Measurements from ENCODE around the gene TRPV5.

The TRPV5 gene

DNA sequence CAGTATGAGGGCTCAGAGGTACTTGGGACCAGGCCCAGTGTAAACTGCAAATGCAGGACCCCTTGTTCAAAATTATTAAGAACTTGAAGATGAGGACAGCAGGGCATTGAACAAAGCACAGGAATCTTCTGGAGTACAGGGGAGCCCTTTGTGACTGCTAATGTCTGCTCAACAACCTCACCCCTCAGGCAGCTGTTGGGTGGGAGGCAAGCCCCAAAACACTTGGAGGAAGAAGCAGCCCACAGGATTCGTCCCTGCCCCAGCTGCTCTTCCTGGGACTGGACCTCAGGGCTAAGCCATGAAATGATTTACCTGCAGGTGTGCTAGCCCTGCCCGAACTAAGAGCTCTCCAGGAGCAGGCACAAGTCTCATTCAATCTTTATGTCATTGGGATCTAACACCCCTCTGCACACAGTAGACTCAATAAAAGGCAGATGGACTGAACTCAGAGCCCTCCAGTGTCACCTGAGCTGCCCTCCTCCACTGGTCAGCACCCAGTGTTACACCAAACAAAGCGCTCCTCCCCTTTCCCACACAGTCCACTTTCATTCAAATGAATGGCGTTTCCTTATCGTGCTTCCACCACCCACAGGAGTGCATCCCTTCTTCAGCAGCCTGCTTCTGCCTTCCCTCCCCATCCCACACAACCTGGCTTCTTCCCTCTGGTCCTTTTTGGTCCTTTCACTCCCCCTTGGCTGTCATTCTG lies 1.0 kb downstream of the TRPV5 start:
- H3K4me3 ChIP-seq (ENCODE audit: low read depth, low read length): no peak overlapping the region
- TF ChIP-seq, protein P1, sequence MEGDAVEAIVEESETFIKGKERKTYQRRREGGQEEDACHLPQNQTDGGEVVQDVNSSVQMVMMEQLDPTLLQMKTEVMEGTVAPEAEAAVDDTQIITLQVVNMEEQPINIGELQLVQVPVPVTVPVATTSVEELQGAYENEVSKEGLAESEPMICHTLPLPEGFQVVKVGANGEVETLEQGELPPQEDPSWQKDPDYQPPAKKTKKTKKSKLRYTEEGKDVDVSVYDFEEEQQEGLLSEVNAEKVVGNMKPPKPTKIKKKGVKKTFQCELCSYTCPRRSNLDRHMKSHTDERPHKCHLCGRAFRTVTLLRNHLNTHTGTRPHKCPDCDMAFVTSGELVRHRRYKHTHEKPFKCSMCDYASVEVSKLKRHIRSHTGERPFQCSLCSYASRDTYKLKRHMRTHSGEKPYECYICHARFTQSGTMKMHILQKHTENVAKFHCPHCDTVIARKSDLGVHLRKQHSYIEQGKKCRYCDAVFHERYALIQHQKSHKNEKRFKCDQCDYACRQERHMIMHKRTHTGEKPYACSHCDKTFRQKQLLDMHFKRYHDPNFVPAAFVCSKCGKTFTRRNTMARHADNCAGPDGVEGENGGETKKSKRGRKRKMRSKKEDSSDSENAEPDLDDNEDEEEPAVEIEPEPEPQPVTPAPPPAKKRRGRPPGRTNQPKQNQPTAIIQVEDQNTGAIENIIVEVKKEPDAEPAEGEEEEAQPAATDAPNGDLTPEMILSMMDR (IDR thresholded peaks at IDR 0.05; ENCODE audit: low read depth, low read length): no peak

DNA sequence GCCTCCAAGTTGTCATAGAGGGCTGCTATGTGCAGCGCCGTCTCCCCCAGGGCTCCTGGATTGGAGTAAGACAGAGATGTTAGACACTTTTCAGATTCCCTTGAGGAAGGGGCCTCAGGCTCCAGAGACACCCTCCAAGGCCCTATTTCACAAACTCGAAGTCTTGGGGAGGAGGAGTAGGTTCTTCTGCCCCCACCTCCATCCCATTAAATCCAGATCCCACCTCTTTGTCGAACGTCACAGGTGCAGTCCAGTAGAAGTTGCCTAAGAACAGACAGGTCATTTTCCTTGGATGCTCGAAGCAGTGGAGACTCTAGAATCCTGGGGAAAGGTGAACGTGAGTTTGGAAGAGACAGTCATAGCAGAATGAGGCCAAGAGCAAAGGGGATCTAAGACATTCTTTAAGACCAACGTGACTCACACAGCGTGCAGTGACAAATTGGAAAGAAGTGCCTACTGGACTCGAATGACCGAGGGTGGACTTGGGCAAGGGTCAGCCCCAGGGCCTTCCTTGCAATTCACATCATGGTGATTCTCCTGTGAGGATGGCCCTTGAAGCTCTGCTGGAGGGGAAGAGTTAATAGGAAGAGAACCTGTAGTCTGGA lies 3.3 kb downstream of the TRPV5 start:
- no peak overlapping the region for H3K4me3 ChIP-seq (ENCODE audit: low read depth, low read length)
- TF ChIP-seq, protein P1 (IDR thresholded peaks at IDR 0.05; ENCODE audit: low read depth, low read length): no peak

- TF ChIP-seq, protein P1 (IDR thresholded peaks at IDR 0.05; ENCODE audit: low read depth, low read length): no peak
- H3K4me3 ChIP-seq (ENCODE audit: low read depth, low read length): no peak overlapping the region
Observed at GRCh38 chr7:142927949-142928348, 5.6 kb downstream of the TRPV5 start.

- TF ChIP-seq, protein P1 (IDR thresholded peaks at IDR 0.05; ENCODE audit: low read depth, low read length): no peak
Observed at GRCh38 chr7:142927085-142927745, 6.3 kb downstream of the TRPV5 start.

DNA sequence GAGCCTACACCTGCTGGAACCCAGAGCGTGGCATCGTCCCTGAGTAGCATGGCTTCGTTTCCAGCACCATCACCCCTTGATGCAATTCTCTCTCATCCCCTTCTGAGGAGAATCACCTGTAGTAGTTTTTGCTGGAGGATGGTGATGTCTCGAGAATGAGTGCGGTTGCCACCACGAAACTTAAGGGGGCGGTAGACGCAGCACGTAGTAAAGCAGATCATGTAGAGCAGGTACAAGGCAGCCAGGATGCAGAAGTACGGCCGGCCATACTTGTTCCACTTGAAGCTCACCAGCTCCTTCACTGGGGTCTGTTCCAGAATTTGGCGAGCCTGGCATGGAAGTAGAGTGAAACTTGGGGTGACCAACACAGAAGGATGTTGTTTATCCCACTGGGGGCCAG lies 8.1 kb downstream of the TRPV5 start:
- H3K4me3 ChIP-seq (ENCODE audit: low read depth, low read length): no peak overlapping the region
- TF ChIP-seq, protein P1 (IDR thresholded peaks at IDR 0.05; ENCODE audit: low read depth, low read length): no peak

More at GRCh38 chr7:142927085-142927745, 6.3 kb downstream of the TRPV5 start:
- H3K4me3 ChIP-seq (ENCODE audit: low read depth, low read length): no peak overlapping the region

DNA sequence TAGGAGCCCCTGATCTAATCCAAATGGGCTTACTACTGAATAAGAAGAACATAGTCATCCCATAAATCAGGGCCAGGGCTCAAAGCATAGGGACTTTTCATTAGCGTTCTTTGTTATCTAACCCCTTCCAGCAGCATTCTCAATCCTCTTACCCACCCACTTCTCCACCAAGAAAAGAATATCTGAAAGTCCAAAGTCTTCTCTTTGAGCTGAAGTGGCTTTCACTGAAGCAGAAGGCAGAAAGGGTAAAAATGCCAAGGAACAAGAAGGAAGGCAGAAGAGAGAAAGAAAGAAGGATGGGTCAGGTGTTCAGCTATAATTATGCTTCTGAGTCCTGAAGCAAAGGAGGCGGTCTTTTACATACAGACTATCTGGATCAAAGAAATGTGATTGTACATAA lies 10.2 kb downstream of the TRPV5 start:
- H3K4me3 ChIP-seq (ENCODE audit: low read depth, low read length): no peak overlapping the region
- TF ChIP-seq, protein P1 (IDR thresholded peaks at IDR 0.05; ENCODE audit: low read depth, low read length): no peak

DNA sequence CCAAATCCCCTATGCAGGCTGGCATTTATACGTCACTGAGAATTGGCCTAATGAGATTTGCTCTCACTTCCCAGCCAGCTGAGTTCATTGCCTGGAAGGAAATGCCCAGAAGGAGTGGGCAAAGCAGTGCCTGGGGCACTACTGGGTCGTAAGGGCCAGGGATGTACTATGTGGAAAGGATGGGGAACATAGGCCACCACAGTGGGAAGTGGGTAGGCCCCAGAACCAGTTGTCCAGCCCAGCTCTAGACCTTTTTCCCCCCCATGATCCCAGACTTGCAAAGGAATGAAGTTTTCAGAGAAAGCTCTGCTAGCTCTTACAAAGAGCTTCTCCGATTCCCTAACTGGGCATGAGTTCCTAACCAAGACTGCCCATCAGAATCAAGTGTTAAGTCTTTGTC lies 13.9 kb downstream of the TRPV5 start:
- TF ChIP-seq, protein P1 (IDR thresholded peaks at IDR 0.05; ENCODE audit: low read depth, low read length): no peak
- no peak overlapping the region for H3K4me3 ChIP-seq (ENCODE audit: low read depth, low read length)

Measured in WI38 (cell line).